ENCODE data around the gene ITPA. TPM values are rescaled to one million over a fixed set of nuclear protein-coding genes. Genes with fewer than 3 reads are reported as not detected.

Gene ITPA
- total RNA-seq, 1 experiment from 2014 or later, result 104 TPM

DNA sequence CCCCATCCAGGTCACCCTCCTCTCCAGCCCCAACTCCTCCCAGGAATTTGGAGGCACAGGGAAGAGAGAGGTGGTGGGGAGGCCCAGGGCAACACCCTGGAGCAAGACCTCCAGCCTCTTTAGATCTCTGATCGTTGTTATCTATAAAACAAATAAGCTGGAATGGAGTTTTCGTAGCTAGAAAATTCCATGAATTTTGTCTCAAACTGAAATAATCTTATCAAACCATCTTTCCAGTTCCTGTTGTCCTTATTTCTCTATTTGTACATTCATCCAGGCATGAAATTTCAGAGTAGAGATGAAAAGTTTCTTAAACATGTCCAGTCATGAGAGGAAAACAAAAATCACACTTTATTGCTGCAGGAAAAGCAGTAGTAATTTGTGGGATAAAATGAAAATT is 35.9 kb downstream of the ITPA start:
- ChIA-PET CTCF (interaction anchor here (8.8 kb wide), 1 partner anchor 30 kb away, joined by 92 read pairs; no protein-coding TSS in a partner anchor), POLR2A (no interaction called here)
- TF ChIP-seq AFF4 (CRISPR knock-in tag; IDR thresholded peaks at IDR 0.05; ENCODE audit: borderline replicate concordance), result no peak
- no peak for TF ChIP-seq ZNF671 (CRISPR knock-in tag; IDR thresholded peaks at IDR 0.05)
- TF ChIP-seq ZNF317 (CRISPR knock-in tag; IDR thresholded peaks at IDR 0.05; ENCODE audit: borderline replicate concordance, low read depth), result no peak
- no peak for TF ChIP-seq IRF1 (CRISPR knock-in tag; IDR thresholded peaks at IDR 0.05)
- TF ChIP-seq ZMAT4 (CRISPR knock-in tag; IDR thresholded peaks at IDR 0.05), result no peak
- TF ChIP-seq TCF7 (CRISPR knock-in tag; IDR thresholded peaks at IDR 0.05; ENCODE audit: low read depth), result no peak
- no peak for TF ChIP-seq PRRX2 (CRISPR knock-in tag; IDR thresholded peaks at IDR 0.05)
- no peak for TF ChIP-seq HMGXB4 (CRISPR knock-in tag; IDR thresholded peaks at IDR 0.05)
- TF ChIP-seq, protein P1, sequence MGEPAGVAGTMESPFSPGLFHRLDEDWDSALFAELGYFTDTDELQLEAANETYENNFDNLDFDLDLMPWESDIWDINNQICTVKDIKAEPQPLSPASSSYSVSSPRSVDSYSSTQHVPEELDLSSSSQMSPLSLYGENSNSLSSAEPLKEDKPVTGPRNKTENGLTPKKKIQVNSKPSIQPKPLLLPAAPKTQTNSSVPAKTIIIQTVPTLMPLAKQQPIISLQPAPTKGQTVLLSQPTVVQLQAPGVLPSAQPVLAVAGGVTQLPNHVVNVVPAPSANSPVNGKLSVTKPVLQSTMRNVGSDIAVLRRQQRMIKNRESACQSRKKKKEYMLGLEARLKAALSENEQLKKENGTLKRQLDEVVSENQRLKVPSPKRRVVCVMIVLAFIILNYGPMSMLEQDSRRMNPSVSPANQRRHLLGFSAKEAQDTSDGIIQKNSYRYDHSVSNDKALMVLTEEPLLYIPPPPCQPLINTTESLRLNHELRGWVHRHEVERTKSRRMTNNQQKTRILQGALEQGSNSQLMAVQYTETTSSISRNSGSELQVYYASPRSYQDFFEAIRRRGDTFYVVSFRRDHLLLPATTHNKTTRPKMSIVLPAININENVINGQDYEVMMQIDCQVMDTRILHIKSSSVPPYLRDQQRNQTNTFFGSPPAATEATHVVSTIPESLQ (CRISPR knock-in tag; IDR thresholded peaks at IDR 0.05), result no peak
- TF ChIP-seq ZNF263 (CRISPR knock-in tag; IDR thresholded peaks at IDR 0.05; ENCODE audit: low read depth), result no peak
- H3K4me3 Mint-ChIP-seq, result no peak overlapping the region
- no peak for DNase-seq (ENCODE audit: low spot score)
- H3K27ac Mint-ChIP-seq, result no peak overlapping the region
- no peak for ATAC-seq
- H3K4me1 Mint-ChIP-seq, result peaks cover 31% of the 10 kb centered on the region
- H3K36me3 Mint-ChIP-seq, result no peaks in the 10 kb centered on the region
- no peaks in the 10 kb centered on the region for H3K9me3 Mint-ChIP-seq
- peaks cover 60% of the 10 kb centered on the region for H3K27me3 Mint-ChIP-seq (ENCODE audit: low read depth)

GRCh38 chr20:3245711-3246110 is 36.4 kb downstream of the ITPA start:
- no peaks in the 10 kb centered on the region for H3K9me3 Mint-ChIP-seq
- ChIA-PET POLR2A (no interaction called here), CTCF (interaction anchor here (0.7 to 8.8 kb wide), 2 partner anchors 29 to 45 kb away, joined by 5 to 92 read pairs; no protein-coding TSS in a partner anchor)
- peaks cover 29% of the 10 kb centered on the region for H3K4me1 Mint-ChIP-seq
- ATAC-seq (no peak), DNase-seq (ENCODE audit: low spot score) (no peak)
- no peak overlapping the region for H3K4me3 Mint-ChIP-seq
- no peak overlapping the region for H3K27ac Mint-ChIP-seq
- no peaks in the 10 kb centered on the region for H3K36me3 Mint-ChIP-seq
- peaks cover 56% of the 10 kb centered on the region for H3K27me3 Mint-ChIP-seq (ENCODE audit: low read depth)
- TF ChIP-seq, protein P2, sequence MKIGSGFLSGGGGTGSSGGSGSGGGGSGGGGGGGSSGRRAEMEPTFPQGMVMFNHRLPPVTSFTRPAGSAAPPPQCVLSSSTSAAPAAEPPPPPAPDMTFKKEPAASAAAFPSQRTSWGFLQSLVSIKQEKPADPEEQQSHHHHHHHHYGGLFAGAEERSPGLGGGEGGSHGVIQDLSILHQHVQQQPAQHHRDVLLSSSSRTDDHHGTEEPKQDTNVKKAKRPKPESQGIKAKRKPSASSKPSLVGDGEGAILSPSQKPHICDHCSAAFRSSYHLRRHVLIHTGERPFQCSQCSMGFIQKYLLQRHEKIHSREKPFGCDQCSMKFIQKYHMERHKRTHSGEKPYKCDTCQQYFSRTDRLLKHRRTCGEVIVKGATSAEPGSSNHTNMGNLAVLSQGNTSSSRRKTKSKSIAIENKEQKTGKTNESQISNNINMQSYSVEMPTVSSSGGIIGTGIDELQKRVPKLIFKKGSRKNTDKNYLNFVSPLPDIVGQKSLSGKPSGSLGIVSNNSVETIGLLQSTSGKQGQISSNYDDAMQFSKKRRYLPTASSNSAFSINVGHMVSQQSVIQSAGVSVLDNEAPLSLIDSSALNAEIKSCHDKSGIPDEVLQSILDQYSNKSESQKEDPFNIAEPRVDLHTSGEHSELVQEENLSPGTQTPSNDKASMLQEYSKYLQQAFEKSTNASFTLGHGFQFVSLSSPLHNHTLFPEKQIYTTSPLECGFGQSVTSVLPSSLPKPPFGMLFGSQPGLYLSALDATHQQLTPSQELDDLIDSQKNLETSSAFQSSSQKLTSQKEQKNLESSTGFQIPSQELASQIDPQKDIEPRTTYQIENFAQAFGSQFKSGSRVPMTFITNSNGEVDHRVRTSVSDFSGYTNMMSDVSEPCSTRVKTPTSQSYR (CRISPR knock-in tag; IDR thresholded peaks at IDR 0.05), result no peak
- TF ChIP-seq, protein P3, sequence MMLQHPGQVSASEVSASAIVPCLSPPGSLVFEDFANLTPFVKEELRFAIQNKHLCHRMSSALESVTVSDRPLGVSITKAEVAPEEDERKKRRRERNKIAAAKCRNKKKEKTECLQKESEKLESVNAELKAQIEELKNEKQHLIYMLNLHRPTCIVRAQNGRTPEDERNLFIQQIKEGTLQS (CRISPR knock-in tag; conservative IDR thresholded peaks at IDR 0.05), result no peak
- TF ChIP-seq AFF4 (CRISPR knock-in tag; IDR thresholded peaks at IDR 0.05; ENCODE audit: borderline replicate concordance) (no peak), NFE2L1 (CRISPR knock-in tag; IDR thresholded peaks at IDR 0.05) (no peak), TEAD1 (CRISPR knock-in tag; IDR thresholded peaks at IDR 0.05) (no peak), ESRRA (CRISPR knock-in tag; IDR thresholded peaks at IDR 0.05; ENCODE audit: borderline replicate concordance) (no peak)
- TF ChIP-seq, protein P4, sequence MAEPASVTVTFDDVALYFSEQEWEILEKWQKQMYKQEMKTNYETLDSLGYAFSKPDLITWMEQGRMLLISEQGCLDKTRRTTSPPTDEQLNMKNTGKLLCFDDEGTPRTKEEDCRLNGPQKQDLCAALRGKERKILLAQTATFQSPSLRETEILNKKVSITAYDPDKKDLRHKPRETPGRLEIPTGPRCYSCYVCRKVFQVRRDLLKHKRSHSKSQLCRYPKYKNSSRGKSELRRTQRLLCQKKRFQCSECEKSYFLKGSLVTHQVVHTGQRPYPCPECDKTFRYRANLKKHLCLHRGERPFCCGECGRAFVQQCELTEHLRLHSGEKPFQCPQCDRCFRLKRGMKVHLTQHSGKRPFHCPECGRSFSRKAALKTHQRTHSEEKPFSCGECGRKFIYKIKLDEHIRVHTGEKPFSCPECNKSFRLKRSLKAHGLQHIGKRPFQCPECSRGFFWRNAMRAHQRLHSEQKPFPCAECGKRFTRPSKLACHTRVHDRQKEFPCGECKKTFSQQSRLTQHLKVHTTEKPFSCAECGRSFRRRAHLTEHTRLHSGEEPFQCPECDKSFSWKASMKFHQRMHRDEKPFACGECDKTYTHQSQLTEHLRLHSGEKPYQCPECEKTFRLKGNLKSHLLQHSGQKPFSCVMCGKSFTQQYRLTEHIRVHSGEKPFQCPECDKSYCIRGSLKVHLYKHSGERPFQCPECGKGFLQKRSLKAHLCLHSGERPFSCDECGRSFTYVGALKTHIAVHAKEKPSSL (CRISPR knock-in tag; conservative IDR thresholded peaks at IDR 0.05), result no peak
